Measurements from ENCODE around the gene SLC16A3.
"Not testable (repeated sequence)": the region's sequence is repeated elsewhere in the genome, so short reads cannot be mapped to it uniquely, and the experiment has no call there.

Gene SLC16A3

GRCh38 chr17:82202981-82203380 is 25.9 kb upstream of the SLC16A3 start:
- DNase-seq (ENCODE audit: low read depth), result no peak
- H3K4me3 ChIP-seq (ENCODE audit: low read depth, low read length), result no peak overlapping the region

GRCh38 chr17:82203920-82204319 is 24.9 kb upstream of the SLC16A3 start:
- no peak overlapping the region for H3K4me3 ChIP-seq (ENCODE audit: low read depth, low read length)
- no peak for DNase-seq (ENCODE audit: low read depth)

- no peak overlapping the region for H3K4me3 ChIP-seq (ENCODE audit: low read depth, low read length)
- peak; percentile 39 for DNase-seq (ENCODE audit: low read depth)
Observed at GRCh38 chr17:82204831-82205719, 23.8 kb upstream of the SLC16A3 start.

- H3K4me3 ChIP-seq (ENCODE audit: low read depth, low read length), result no peak overlapping the region
- DNase-seq (ENCODE audit: low read depth), result peak; percentile 58
Observed at GRCh38 chr17:82205720-82206508, 22.9 kb upstream of the SLC16A3 start.

- not testable (repeated sequence) for DNase-seq (ENCODE audit: low read depth); H3K4me3 ChIP-seq (ENCODE audit: low read depth, low read length)
Observed at GRCh38 chr17:82210655-82211054, 18.2 kb upstream of the SLC16A3 start.

- no peak for DNase-seq (ENCODE audit: low read depth)
- H3K4me3 ChIP-seq (ENCODE audit: low read depth, low read length), result peak within 1 kb of the TSS; percentile 71
Observed at GRCh38 chr17:82212331-82213250, 16.3 kb upstream of the SLC16A3 start, which contains the start of gene CCDC57. TSS of gene CCDC57 (minus strand) at chr17:82212842. CDS start at chr17:82201944, 10,898 bp downstream.

GRCh38 chr17:82213251-82214011 is 15.4 kb upstream of the SLC16A3 start:
- DNase-seq (ENCODE audit: low read depth), result peak; percentile 65
- peak overlapping the region; percentile 71 for H3K4me3 ChIP-seq (ENCODE audit: low read depth, low read length)

GRCh38 chr17:82214012-82214628 is 14.7 kb upstream of the SLC16A3 start:
- DNase-seq (ENCODE audit: low read depth), result no peak
- H3K4me3 ChIP-seq (ENCODE audit: low read depth, low read length), result no peak overlapping the region

- no peak overlapping the region for H3K4me3 ChIP-seq (ENCODE audit: low read depth, low read length)
- no peak for DNase-seq (ENCODE audit: low read depth)
Observed at GRCh38 chr17:82215095-82215971, 13.5 kb upstream of the SLC16A3 start.

- DNase-seq (ENCODE audit: low read depth), result no peak
- H3K4me3 ChIP-seq (ENCODE audit: low read depth, low read length), result no peak overlapping the region
Observed at GRCh38 chr17:82215972-82216300, 12.9 kb upstream of the SLC16A3 start.

- no peak overlapping the region for H3K4me3 ChIP-seq (ENCODE audit: low read depth, low read length)
- no peak for DNase-seq (ENCODE audit: low read depth)
Observed at GRCh38 chr17:82216301-82217119, 12.3 kb upstream of the SLC16A3 start.

GRCh38 chr17:82217120-82217529 is 11.7 kb upstream of the SLC16A3 start:
- H3K4me3 ChIP-seq (ENCODE audit: low read depth, low read length), result no peak overlapping the region
- no peak for DNase-seq (ENCODE audit: low read depth)

- H3K4me3 ChIP-seq (ENCODE audit: low read depth, low read length), result no peak overlapping the region
- no peak for DNase-seq (ENCODE audit: low read depth)
Observed at GRCh38 chr17:82217530-82218204, 11.2 kb upstream of the SLC16A3 start.

GRCh38 chr17:82218349-82219075 is 10.3 kb upstream of the SLC16A3 start:
- DNase-seq (ENCODE audit: low read depth), result no peak

GRCh38 chr17:82219083-82219482 is 9.8 kb upstream of the SLC16A3 start:
- no peak for DNase-seq (ENCODE audit: low read depth)
- H3K4me3 ChIP-seq (ENCODE audit: low read depth, low read length), result no peak overlapping the region

More at GRCh38 chr17:82218349-82219075, 10.3 kb upstream of the SLC16A3 start:
- no peak overlapping the region for H3K4me3 ChIP-seq (ENCODE audit: low read depth, low read length)

All from skeletal muscle cell (primary cell).